ENCODE data around the gene USP48.
"Not testable (repeated sequence)": the region's sequence is repeated elsewhere in the genome, so short reads cannot be mapped to it uniquely, and the experiment has no call there.

The USP48 gene

GRCh38 chr1:21681426-21681825 is 101.5 kb downstream of the USP48 start:
- Histone ChIP-seq H3K4me2 (ENCODE audit: low read length) (no peak overlapping the region), H3K4me1 (ENCODE audit: control insufficient read depth, insufficient read depth, low read length) (no peaks in the 10 kb centered on the region), H3K9me3 (replicated peaks; ENCODE audit: low read length) (no peaks in the 10 kb centered on the region), H3K27me3 (ENCODE audit: control insufficient read depth, insufficient read depth, low read length) (no peaks in the 10 kb centered on the region), H3K36me3 (ENCODE audit: insufficient read depth, low read length) (peaks cover 48% of the 10 kb centered on the region), H3K9ac (ENCODE audit: low read depth, low read length) (no peak overlapping the region), H3K4me3 (ENCODE audit: low read length) (no peak overlapping the region)

- Histone ChIP-seq H3K4me3 (ENCODE audit: low read length) (no peak overlapping the region), H3K9me3 (replicated peaks; ENCODE audit: low read length) (no peaks in the 10 kb centered on the region), H3K4me1 (ENCODE audit: control insufficient read depth, insufficient read depth, low read length) (no peaks in the 10 kb centered on the region), H3K9ac (ENCODE audit: low read depth, low read length) (no peak overlapping the region), H3K4me2 (ENCODE audit: low read length) (no peak overlapping the region), H3K27me3 (ENCODE audit: control insufficient read depth, insufficient read depth, low read length) (no peaks in the 10 kb centered on the region), H3K36me3 (ENCODE audit: insufficient read depth, low read length) (peaks cover 43% of the 10 kb centered on the region)
Measured at GRCh38 chr1:21680918-21681317, 102.0 kb downstream of the USP48 start.

GRCh38 chr1:21680381-21680780 is 102.6 kb downstream of the USP48 start:
- no peak overlapping the region for H3K4me3 ChIP-seq (ENCODE audit: low read length)
- H3K27me3 ChIP-seq (ENCODE audit: control insufficient read depth, insufficient read depth, low read length) = no peaks in the 10 kb centered on the region
- no peaks in the 10 kb centered on the region for H3K4me1 ChIP-seq (ENCODE audit: control insufficient read depth, insufficient read depth, low read length)
- H3K9ac ChIP-seq (ENCODE audit: low read depth, low read length) = no peak overlapping the region
- no peak overlapping the region for H3K4me2 ChIP-seq (ENCODE audit: low read length)
- H3K36me3 ChIP-seq (ENCODE audit: insufficient read depth, low read length) = peaks cover 38% of the 10 kb centered on the region
- no peaks in the 10 kb centered on the region for H3K9me3 ChIP-seq (replicated peaks; ENCODE audit: low read length)

GRCh38 chr1:21677168-21677567 is 105.8 kb downstream of the USP48 start:
- peaks cover 5% of the 10 kb centered on the region for H3K27me3 ChIP-seq (ENCODE audit: control insufficient read depth, insufficient read depth, low read length)
- H3K4me2 ChIP-seq (ENCODE audit: low read length) = no peak overlapping the region
- peaks cover 14% of the 10 kb centered on the region for H3K36me3 ChIP-seq (ENCODE audit: insufficient read depth, low read length)
- peaks cover 18% of the 10 kb centered on the region for H3K4me1 ChIP-seq (ENCODE audit: control insufficient read depth, insufficient read depth, low read length)
- no peaks in the 10 kb centered on the region for H3K9me3 ChIP-seq (replicated peaks; ENCODE audit: low read length)
- H3K4me3 ChIP-seq (ENCODE audit: low read length) = no peak overlapping the region
- H3K9ac ChIP-seq (ENCODE audit: low read depth, low read length) = no peak overlapping the region

- no peak overlapping the region for H3K4me3 ChIP-seq (ENCODE audit: low read length)
- peaks cover 21% of the 10 kb centered on the region for H3K4me1 ChIP-seq (ENCODE audit: control insufficient read depth, insufficient read depth, low read length)
- no peak overlapping the region for H3K9ac ChIP-seq (ENCODE audit: low read depth, low read length)
Measured at GRCh38 chr1:21674957-21675356, 108.0 kb downstream of the USP48 start.

GRCh38 chr1:21673853-21674252 is 109.1 kb downstream of the USP48 start:
- peaks cover 38% of the 10 kb centered on the region for H3K27me3 ChIP-seq (ENCODE audit: control insufficient read depth, insufficient read depth, low read length)
- peak overlapping the region; percentile 36 for H3K4me2 ChIP-seq (ENCODE audit: low read length)
- H3K4me3 ChIP-seq (ENCODE audit: low read length); H3K9me3 ChIP-seq (replicated peaks; ENCODE audit: low read length); H3K9ac ChIP-seq (ENCODE audit: low read depth, low read length); H3K36me3 ChIP-seq (ENCODE audit: insufficient read depth, low read length): not testable (repeated sequence)
- peaks cover 29% of the 10 kb centered on the region for H3K4me1 ChIP-seq (ENCODE audit: control insufficient read depth, insufficient read depth, low read length)

More at GRCh38 chr1:21674957-21675356, 108.0 kb downstream of the USP48 start:
- no peaks in the 10 kb centered on the region for H3K9me3 ChIP-seq (replicated peaks; ENCODE audit: low read length)
- peaks cover 28% of the 10 kb centered on the region for H3K27me3 ChIP-seq (ENCODE audit: control insufficient read depth, insufficient read depth, low read length)
- no peak overlapping the region for H3K4me2 ChIP-seq (ENCODE audit: low read length)
- peaks cover 8% of the 10 kb centered on the region for H3K36me3 ChIP-seq (ENCODE audit: insufficient read depth, low read length)

- Histone ChIP-seq H3K9ac (ENCODE audit: low read depth, low read length) (no peak overlapping the region), H3K4me3 (ENCODE audit: low read length) (no peak overlapping the region), H3K4me1 (ENCODE audit: control insufficient read depth, insufficient read depth, low read length) (peaks cover 29% of the 10 kb centered on the region), H3K36me3 (ENCODE audit: insufficient read depth, low read length) (no peaks in the 10 kb centered on the region), H3K27me3 (ENCODE audit: control insufficient read depth, insufficient read depth, low read length) (peaks cover 43% of the 10 kb centered on the region), H3K4me2 (ENCODE audit: low read length) (peak overlapping the region; percentile 36), H3K9me3 (replicated peaks; ENCODE audit: low read length) (no peaks in the 10 kb centered on the region)
Measured at GRCh38 chr1:21673277-21673780, 109.6 kb downstream of the USP48 start.

- Histone ChIP-seq H3K4me2 (ENCODE audit: low read length) (peak overlapping the region; percentile 36), H3K4me3 (ENCODE audit: low read length) (no peak overlapping the region), H3K4me1 (ENCODE audit: control insufficient read depth, insufficient read depth, low read length) (peaks cover 29% of the 10 kb centered on the region), H3K36me3 (ENCODE audit: insufficient read depth, low read length) (no peaks in the 10 kb centered on the region), H3K27me3 (ENCODE audit: control insufficient read depth, insufficient read depth, low read length) (peaks cover 50% of the 10 kb centered on the region), H3K9ac (ENCODE audit: low read depth, low read length) (no peak overlapping the region), H3K9me3 (replicated peaks; ENCODE audit: low read length) (no peaks in the 10 kb centered on the region)
Measured at GRCh38 chr1:21672478-21673276, 110.3 kb downstream of the USP48 start.

- Histone ChIP-seq H3K27me3 (ENCODE audit: control insufficient read depth, insufficient read depth, low read length) (peaks cover 57% of the 10 kb centered on the region), H3K4me2 (ENCODE audit: low read length) (no peak overlapping the region), H3K9me3 (replicated peaks; ENCODE audit: low read length) (no peaks in the 10 kb centered on the region), H3K9ac (ENCODE audit: low read depth, low read length) (no peak overlapping the region), H3K36me3 (ENCODE audit: insufficient read depth, low read length) (no peaks in the 10 kb centered on the region), H3K4me1 (ENCODE audit: control insufficient read depth, insufficient read depth, low read length) (peaks cover 29% of the 10 kb centered on the region), H3K4me3 (ENCODE audit: low read length) (no peak overlapping the region)
Measured at GRCh38 chr1:21671915-21672314, 111.0 kb downstream of the USP48 start.

GRCh38 chr1:21670956-21671902 is 111.7 kb downstream of the USP48 start:
- Histone ChIP-seq H3K4me1 (ENCODE audit: control insufficient read depth, insufficient read depth, low read length) (peaks cover 29% of the 10 kb centered on the region), H3K4me3 (ENCODE audit: low read length) (no peak overlapping the region), H3K27me3 (ENCODE audit: control insufficient read depth, insufficient read depth, low read length) (peaks cover 64% of the 10 kb centered on the region), H3K9ac (ENCODE audit: low read depth, low read length) (no peak overlapping the region), H3K4me2 (ENCODE audit: low read length) (no peak overlapping the region), H3K36me3 (ENCODE audit: insufficient read depth, low read length) (no peaks in the 10 kb centered on the region), H3K9me3 (replicated peaks; ENCODE audit: low read length) (no peaks in the 10 kb centered on the region)

GRCh38 chr1:21670059-21670881 is 112.7 kb downstream of the USP48 start:
- peaks cover 74% of the 10 kb centered on the region for H3K27me3 ChIP-seq (ENCODE audit: control insufficient read depth, insufficient read depth, low read length)
- peaks cover 35% of the 10 kb centered on the region for H3K4me1 ChIP-seq (ENCODE audit: control insufficient read depth, insufficient read depth, low read length)

More at GRCh38 chr1:21670059-21670881, 112.7 kb downstream of the USP48 start:
- Histone ChIP-seq H3K4me2 (ENCODE audit: low read length) (no peak overlapping the region), H3K9ac (ENCODE audit: low read depth, low read length) (no peak overlapping the region), H3K4me3 (ENCODE audit: low read length) (no peak overlapping the region), H3K36me3 (ENCODE audit: insufficient read depth, low read length) (no peaks in the 10 kb centered on the region), H3K9me3 (replicated peaks; ENCODE audit: low read length) (no peaks in the 10 kb centered on the region)
